H1 (cell line): ENCODE results near the gene MKNK2. TPM values are rescaled to one million over a fixed set of nuclear protein-coding genes. Genes with fewer than 3 reads are reported as not detected.

Experiments used
- CTCF ChIA-PET: fragments of 300-600 bp; sonication (Branson Sonifier 250); formaldehyde crosslinking; loops from one replicate; lab custom pipeline; 2021; ENCODE audit not compliant: partially characterized antibody; lab: Charles Lee
- POLR2A ChIA-PET: fragments of 300-600 bp; sonication (Branson Sonifier 250); formaldehyde crosslinking; loops from one replicate; lab custom pipeline; 2021; ENCODE audit warnings: inconsistent platforms; ENCODE audit not compliant: partially characterized antibody; lab: Charles Lee
- DNase-seq, 2 experiments: peaks; one replicate each; pipeline versions ENCODE4 v3.0.0 to v3.0.0-alpha.2; 2010 to 2022; ENCODE audit warnings: low spot score in 2 of 2, low read depth in 1 of 2, mixed read lengths in 1 of 2
- FAIRE-seq: peaks from 2 replicates; lab custom pipeline; 2011; peaks lifted over from hg19 to GRCh38; lab: Jason Lieb, UNC
- H2AFZ ChIP-seq: 2 replicates; pipeline ENCODE4 v1.8.1; 2012; ENCODE audit warnings: low read length, inconsistent platforms
- H2AK5ac ChIP-seq: 2 replicates; pipeline ENCODE4 v1.6.1; 2013; ENCODE audit warnings: low read depth, low read length
- H2BK120ac ChIP-seq: replicated peaks from 2 replicates; pipeline ENCODE3; 2013; ENCODE audit warnings: low read depth, low read length, inconsistent platforms
- H2BK12ac ChIP-seq: 2 replicates; pipeline ENCODE4 v1.6.1; 2013; ENCODE audit warnings: low read depth, low read length
- H2BK15ac ChIP-seq: 2 replicates; pipeline ENCODE4 v1.6.1; 2013; ENCODE audit warnings: low read length
- H2BK20ac ChIP-seq: 2 replicates; pipeline ENCODE4 v1.6.1; 2013; ENCODE audit warnings: low read length
- H2BK5ac ChIP-seq: 2 replicates; pipeline ENCODE4 v1.6.1; 2013; ENCODE audit warnings: low read depth, low read length
- H3K14ac ChIP-seq: 2 replicates; pipeline ENCODE4 v1.6.1; 2013; ENCODE audit warnings: inconsistent platforms; ENCODE audit not compliant: insufficient read length
- H3K18ac ChIP-seq: 2 replicates; pipeline ENCODE4 v1.6.1; 2013; ENCODE audit warnings: low read length; ENCODE audit errors: extremely low read depth
- H3K23ac ChIP-seq: 2 replicates; pipeline ENCODE4 v1.6.1; 2013; ENCODE audit warnings: inconsistent platforms; ENCODE audit not compliant: insufficient read length
- H3K23me2 ChIP-seq: 2 replicates; pipeline ENCODE4 v1.6.1; 2013; ENCODE audit warnings: low read depth, low read length
- H3K27ac ChIP-seq: 2 replicates; pipeline ENCODE4 v1.6.1; 2011; ENCODE audit warnings: low read depth, low read length, inconsistent platforms
- H3K27me3 ChIP-seq, 4 experiments: replicated peaks in 1 of 4; 1 replicate in 1 of 4; 2 replicates in 3 of 4; pipeline versions ENCODE4 v1.6.1 to v1.8.1; 2011 to 2013; ENCODE audit warnings: low read length in 3 of 4, mild to moderate bottlenecking in 3 of 4, inconsistent platforms in 2 of 4, mixed read lengths in 2 of 4, moderate library complexity in 1 of 4; ENCODE audit not compliant: control insufficient read depth in 3 of 4, insufficient read depth in 3 of 4; ENCODE audit errors: extremely low read depth in 1 of 4
- H3K36me3 ChIP-seq, 4 experiments: 2 replicates each; pipeline versions ENCODE4 v1.6.1 to v1.8.1; 2011 to 2013; ENCODE audit warnings: mild to moderate bottlenecking in 4 of 4, low read length in 3 of 4, moderate library complexity in 2 of 4, control low read depth in 1 of 4, inconsistent platforms in 1 of 4; ENCODE audit not compliant: insufficient read depth in 4 of 4, control insufficient read depth in 2 of 4
- H3K4ac ChIP-seq: replicated peaks from 2 replicates; pipeline ENCODE3; 2013; ENCODE audit warnings: low read length, low read depth, mixed read lengths, inconsistent platforms; ENCODE audit not compliant: insufficient read length
- H3K4me1 ChIP-seq, 4 experiments: replicated peaks in 1 of 4; 1 replicate in 1 of 4; 2 replicates in 3 of 4; pipeline versions ENCODE4 v1.6.1 to v1.8.1; 2011 to 2013; ENCODE audit warnings: low read length in 3 of 4, inconsistent platforms in 2 of 4, mixed read lengths in 1 of 4; ENCODE audit not compliant: insufficient read depth in 4 of 4, control insufficient read depth in 3 of 4
- H3K4me2 ChIP-seq, 2 experiments: 2 replicates each; pipeline versions ENCODE4 v1.6.1 to v1.8.1; 2011 to 2013; ENCODE audit warnings: low read depth in 2 of 2, low read length in 2 of 2, control low read depth in 1 of 2, inconsistent platforms in 1 of 2, mild to moderate bottlenecking in 1 of 2; ENCODE audit not compliant: insufficient read depth in 1 of 2
- H3K4me3 ChIP-seq, 4 experiments: fragments of 200-600, 300-600 bp in 1 of 4; sonication (generic), shearing (Covaris generic), sonication (Bioruptor Twin) in 1 of 4; 2 replicates each; pipeline versions ENCODE4 v1.5.1 to v1.8.1; 2011 to 2016; ENCODE audit warnings: low read length in 4 of 4, low read depth in 3 of 4, control low read depth in 2 of 4, inconsistent platforms in 2 of 4, mild to moderate bottlenecking in 2 of 4, mixed read lengths in 1 of 4, moderate library complexity in 1 of 4; ENCODE audit not compliant: insufficient read depth in 2 of 4; ENCODE audit errors: extremely low read depth in 1 of 4
- H3K56ac ChIP-seq: replicated peaks from 2 replicates; pipeline ENCODE3; 2013; ENCODE audit warnings: low read depth, mild to moderate bottlenecking, mixed read lengths, low read length, inconsistent platforms; ENCODE audit not compliant: insufficient read length
- H3K79me1 ChIP-seq: 2 replicates; pipeline ENCODE4 v1.6.1; 2013; ENCODE audit warnings: low read depth, low read length, control low read depth
- H3K79me2 ChIP-seq, 2 experiments: 2 replicates each; pipeline versions ENCODE4 v1.6.1 to v1.8.1; 2012 to 2013; ENCODE audit warnings: low read length in 2 of 2, mild to moderate bottlenecking in 2 of 2, inconsistent platforms in 1 of 2; ENCODE audit not compliant: insufficient read depth in 2 of 2, control insufficient read depth in 1 of 2
- H3K9ac ChIP-seq, 4 experiments: replicated peaks in 1 of 4; 1 replicate in 1 of 4; 2 replicates in 3 of 4; pipeline versions ENCODE4 v1.6.1 to v1.8.1; 2011 to 2013; ENCODE audit warnings: low read depth in 3 of 4, low read length in 3 of 4, control low read depth in 2 of 4, mild to moderate bottlenecking in 2 of 4, moderate library complexity in 2 of 4, inconsistent platforms in 1 of 4; ENCODE audit errors: extremely low read depth in 1 of 4
- H3K9me3 ChIP-seq, 2 experiments: 2 replicates each; pipeline versions ENCODE4 v1.6.1 to v1.8.1; 2012 to 2013; ENCODE audit warnings: mild to moderate bottlenecking in 2 of 2, moderate library complexity in 2 of 2, control low read depth in 1 of 2, inconsistent platforms in 1 of 2, low read depth in 1 of 2, low read length in 1 of 2, mixed read lengths in 1 of 2; ENCODE audit not compliant: insufficient read depth in 2 of 2
- H4K20me1 ChIP-seq, 2 experiments: replicated peaks in 1 of 2; 2 replicates each; pipeline versions ENCODE3 to v1.8.1; 2011 to 2013; ENCODE audit warnings: inconsistent platforms in 2 of 2, low read length in 2 of 2, mild to moderate bottlenecking in 1 of 2; ENCODE audit not compliant: insufficient read depth in 2 of 2, control insufficient read depth in 1 of 2
- H4K5ac ChIP-seq: 2 replicates; pipeline ENCODE4 v1.6.1; 2013; ENCODE audit warnings: low read length, low read depth, mixed read lengths, inconsistent platforms; ENCODE audit not compliant: insufficient read length
- H4K8ac ChIP-seq: 2 replicates; pipeline ENCODE4 v1.8.0; 2013; ENCODE audit warnings: mild to moderate bottlenecking, moderate library complexity, low read length, inconsistent platforms; ENCODE audit not compliant: insufficient read depth; ENCODE audit errors: extremely low read depth
- H4K91ac ChIP-seq: replicated peaks from 2 replicates; pipeline ENCODE3; 2013; ENCODE audit warnings: low read length, mixed read lengths, inconsistent platforms; ENCODE audit not compliant: insufficient read length
- BCL11A ChIP-seq, 2 experiments: IDR thresholded peaks; one replicate each; pipeline ENCODE4 v1.6.1; 2011; ENCODE audit warnings: low read depth in 2 of 2, low read length in 2 of 2, mild to moderate bottlenecking in 2 of 2
- BRCA1 ChIP-seq: IDR thresholded peaks from 2 replicates; pipeline ENCODE4 v1.6.1; 2012; ENCODE audit warnings: low read depth, low read length, improper control_type of control experiment
- CHD1 ChIP-seq: IDR thresholded peaks from 2 replicates; pipeline ENCODE4 v1.6.1; 2012; ENCODE audit warnings: low read depth, low read length, improper control_type of control experiment
- JUN ChIP-seq: IDR thresholded peaks from 2 replicates; pipeline ENCODE4 v1.6.1; 2011; ENCODE audit warnings: low read depth, mild to moderate bottlenecking, improper control_type of control experiment, low read length
- KDM1A ChIP-seq: fragments of 200-600, 300-600 bp; sonication (generic); IDR thresholded peaks from 2 replicates; pipeline ENCODE4 v1.7.1; 2016; ENCODE audit warnings: mild to moderate bottlenecking, low read length, borderline replicate concordance
- POU5F1 ChIP-seq: IDR thresholded peaks from 2 replicates; pipeline ENCODE4 v1.6.1; 2011; ENCODE audit warnings: low read depth, mild to moderate bottlenecking, low read length, moderate library complexity
- RXRA ChIP-seq: IDR thresholded peaks from 2 replicates; pipeline ENCODE4 v1.6.1; 2011; ENCODE audit warnings: low read depth, mild to moderate bottlenecking, low read length, moderate library complexity; ENCODE audit not compliant: insufficient read depth
- SAP30 ChIP-seq: fragments of 300-600 bp; sonication (generic); IDR thresholded peaks from 2 replicates; pipeline ENCODE4 v1.7.1; 2012; ENCODE audit warnings: low read length, moderate library complexity, mild to moderate bottlenecking, inconsistent platforms; ENCODE audit not compliant: insufficient read depth, insufficient replicate concordance
- SP1 ChIP-seq: IDR thresholded peaks from 2 replicates; pipeline ENCODE4 v1.6.1; 2011; ENCODE audit warnings: low read depth, low read length
- TAF1 ChIP-seq: IDR thresholded peaks from 2 replicates; pipeline ENCODE4 v1.6.1; 2011; ENCODE audit warnings: mild to moderate bottlenecking, low read depth, low read length
- TAF7 ChIP-seq: optimal IDR thresholded peaks from 2 replicates; pipeline ENCODE3; 2011; ENCODE audit warnings: low read depth, mild to moderate bottlenecking, inconsistent platforms, low read length, moderate library complexity, borderline replicate concordance
- TBP ChIP-seq: IDR thresholded peaks from 2 replicates; pipeline ENCODE4 v1.6.1; 2011; ENCODE audit warnings: low read depth, low read length, improper control_type of control experiment
- TEAD4 ChIP-seq: IDR thresholded peaks from 2 replicates; pipeline ENCODE4 v1.6.1; 2012; ENCODE audit warnings: low read depth, low read length, inconsistent platforms, mixed read lengths
- ZNF274 ChIP-seq: IDR thresholded peaks from 2 replicates; pipeline ENCODE4 v1.7.0; 2012; ENCODE audit warnings: low read length, borderline replicate concordance; ENCODE audit errors: extremely low read depth
- WGBS, 2 experiments: shearing (Covaris generic) in 1 of 2; methylation state at CpG; one replicate each; pipeline versions ENCODE4 v1.1.6 to v1.1.7; 2013 to 2015; ENCODE audit warnings: low lambda C conversion rate in 2 of 2, mixed read lengths in 2 of 2, inconsistent platforms in 1 of 2, low coverage in 1 of 2, missing lambda C conversion rate in 1 of 2; ENCODE audit not compliant: insufficient replicate concordance in 2 of 2, insufficient coverage in 1 of 2, insufficient read length in 1 of 2; ENCODE audit errors: extremely low coverage in 1 of 2, missing lambda C conversion rate in 1 of 2; 5-methylcytosine and 5-hydroxymethylcytosine counted together
- polyA plus RNA-seq, 7 experiments: library from polyadenylated mRNA; depleted of rRNA in 3 of 7; stranded (reverse) in 5 of 7; unstranded in 2 of 7; fragments of >200 nt in 5 of 7; fragments of 200-250 nt in 2 of 7; gene quantifications; 1 replicate in 5 of 7; 2 replicates in 1 of 7; 4 replicates in 1 of 7; pipeline versions ENCODE4 v1.2.1 to v1.2.3, GENCODE V29; 2011 to 2013; ENCODE audit warnings: missing spikeins in 2 of 7, mixed read lengths in 2 of 7
- total RNA-seq: library from RNA; stranded (reverse); fragmentation: NEBNext Ultra II Directional; extraction: Animal tissue kit (Norgen Biotek cat#: 25700); gene quantifications from 2 replicates; pipeline ENCODE4 v1.2.1, GENCODE V29; 2021

Gene MKNK2
- total and polyA plus RNA-seq, 2 of the 8 experiments (the other 6 are each of a cell fraction or from before 2014, with no cell fraction given): 163 to 166 TPM

DNA sequence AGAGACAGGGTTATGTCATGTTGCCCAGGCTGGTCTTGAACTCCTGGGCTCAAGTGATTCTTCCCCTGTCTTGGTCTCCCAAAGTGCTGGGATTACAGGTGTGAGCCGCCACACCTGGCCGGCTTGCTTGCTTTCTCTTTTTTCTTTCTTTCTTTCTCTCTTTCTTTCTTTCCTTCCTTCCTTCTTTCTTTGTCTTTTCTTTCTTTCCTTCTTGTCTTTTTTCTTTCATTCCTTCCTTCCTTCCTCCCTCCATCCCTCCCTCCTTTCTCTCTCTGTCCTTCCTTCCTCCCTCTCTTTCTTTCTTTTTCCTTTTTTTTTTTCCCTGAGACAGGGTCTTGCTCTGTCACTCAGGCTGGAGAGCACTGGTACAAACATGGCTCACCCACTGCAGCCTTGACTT is 28.8 kb downstream of the MKNK2 start:
- Histone ChIP-seq H3K27me3 (no peaks in the 10 kb centered on the region), H3K4me2 (no peak overlapping the region), H2BK5ac (no peak overlapping the region), H4K5ac (no peak overlapping the region), H2AFZ (no peak overlapping the region), H3K36me3 (no peaks in the 10 kb centered on the region), H3K4me3 (no peak overlapping the region), H3K4ac (no peak overlapping the region), H3K23ac (no peak overlapping the region), H4K8ac (no peak overlapping the region), H3K4me1 (no peaks in the 10 kb centered on the region), H2BK20ac (no peak overlapping the region), H4K20me1 (no peaks in the 10 kb centered on the region), H3K79me1 (no peaks in the 10 kb centered on the region), H2BK15ac (no peak overlapping the region), H2BK12ac (no peak overlapping the region), H2BK120ac (no peak overlapping the region), H3K9me3 (0 out of 4 replicates have a peak, but pooled peaks cover 2 to 3% of the 10 kb centered on the region in 2 experiments), H3K9ac (no peak overlapping the region), H3K14ac (no peak overlapping the region), H3K79me2 (no peaks in the 10 kb centered on the region), H2AK5ac (no peak overlapping the region), H3K56ac (no peak overlapping the region), H3K18ac (no peak overlapping the region), H4K91ac (no peak overlapping the region), H3K27ac (no peak overlapping the region), H3K23me2 (no peaks in the 10 kb centered on the region)
- FAIRE-seq: no peak
- ChIA-PET POLR2A (interaction anchor here (1.3 to 27.5 kb wide), 3 partner anchors 9 to 29 kb away, joined by 4 to 524 read pairs (median 6); partner anchors contain the start of gene MKNK2), CTCF (interaction anchor here (1.0 to 1.9 kb wide), 5 partner anchors 10 to 125 kb away, joined by 3 to 6 read pairs (median 5); no protein-coding TSS in a partner anchor)
- 100% methylated on average over 2 of the region's 2 CpGs; no CpG with 5 or more reads in 1 of the 2 experiments for WGBS, 2 experiments
- no peak for DNase-seq
- TF ChIP-seq TAF7: no peak
- TF ChIP-seq SAP30: no peak
- no peak for TF ChIP-seq CHD1
- TF ChIP-seq JUN: no peak
- TF ChIP-seq TEAD4: no peak
- no peak for TF ChIP-seq POU5F1
- TF ChIP-seq BCL11A (IDR thresholded peaks at IDR 0.05; ENCODE audit: low read depth in 2 of 2, low read length in 2 of 2): no peak
- TF ChIP-seq TBP: no peak
- TF ChIP-seq SP1: no peak
- no peak for TF ChIP-seq ZNF274
- no peak for TF ChIP-seq KDM1A
- TF ChIP-seq TAF1: no peak
- TF ChIP-seq BRCA1: no peak
- TF ChIP-seq RXRA: no peak
